Vagina (tissue), 2 donors: ENCODE measurements around the gene VSIG8. TPM values are rescaled to one million over a fixed set of nuclear protein-coding genes. Genes with fewer than 3 reads are reported as not detected.

Source experiments
- DNase-seq, 2 donors: peaks; one replicate each; pipeline ENCODE4 v3.0.0-alpha.2; 2017; ENCODE audit errors: extremely low spot score in 2 of 2
- H3K27ac ChIP-seq: fragments of 200-600 bp; sonication (generic); one replicate; pipeline ENCODE4 v1.5.1; 2019
- H3K27me3 ChIP-seq: fragments of 200-600 bp; sonication (generic); one replicate; pipeline ENCODE4 v1.5.1; 2019
- H3K36me3 ChIP-seq, 2 donors: fragments of 200-600 bp; sonication (generic); one replicate each; pipeline ENCODE4 v1.5.1; 2017 to 2019
- H3K4me1 ChIP-seq: fragments of 200-600 bp; sonication (generic); one replicate; pipeline ENCODE4 v1.5.1; 2019
- H3K4me3 ChIP-seq, 2 donors: fragments of 200-600 bp; sonication (generic); 1 replicate in 1 of 2; 2 replicates in 1 of 2; pipeline ENCODE4 v1.5.1; 2016 to 2019
- H3K9me3 ChIP-seq: fragments of 200-600 bp; sonication (generic); one replicate; pipeline ENCODE4 v1.5.1; 2019
- CTCF ChIP-seq, 3 experiments: fragments of 450-650 bp in 2 of 3; fragments of 200-600 bp in 1 of 3; sonication (generic) in 1 of 3; IDR thresholded peaks; one replicate each; pipeline ENCODE4 v1.5.1; 2017 to 2019; ENCODE audit warnings: antibody characterized with exemption in 3 of 3, mild to moderate bottlenecking in 2 of 3, moderate library complexity in 2 of 3
- POLR2A ChIP-seq, 2 donors: fragments of 450-650 bp; IDR thresholded peaks; one replicate each; pipeline ENCODE4 v1.6.1; 2017; ENCODE audit warnings: antibody characterized with exemption in 2 of 2, mild to moderate bottlenecking in 2 of 2, moderate library complexity in 2 of 2
- POLR2AphosphoS5 ChIP-seq, 2 donors: sonication (generic); formaldehyde crosslinking; IDR thresholded peaks; one replicate each; pipeline ENCODE4 v1.9.0; 2017; ENCODE audit warnings: antibody characterized with exemption in 2 of 2, mild to moderate bottlenecking in 2 of 2, low read depth in 1 of 2; ENCODE audit not compliant: insufficient read depth in 1 of 2
- intact Hi-C: fragments of 100-400 bp; cut with DNase I; formaldehyde crosslinking; loops from one replicate; pipeline ENCODE4 v1.15.1; 2023
- total RNA-seq: library from RNA; depleted of rRNA; stranded (reverse); fragments of >200 nt; gene quantifications from one replicate; pipeline ENCODE4 v1.2.3, GENCODE V29; 2016

The VSIG8 gene
- total RNA-seq, 1 donor from 2014 or later = not detected

GRCh38 chr1:159831412-159832141, 30.9 kb downstream of the VSIG8 start:
- Histone ChIP-seq H3K4me1 (no peaks in the 10 kb centered on the region), H3K27ac (no peak overlapping the region), H3K36me3 (no peaks in the 10 kb centered on the region), H3K27me3 (no peaks in the 10 kb centered on the region), H3K4me3 (no peak overlapping the region), H3K9me3 (no peaks in the 10 kb centered on the region)
- no peak for DNase-seq
- intact Hi-C loops = no loop called here
- no peak for TF ChIP-seq CTCF (IDR thresholded peaks at IDR 0.05)
- no peak for TF ChIP-seq POLR2AphosphoS5 (IDR thresholded peaks at IDR 0.05; ENCODE audit: insufficient read depth in 1 of 2, low read depth in 1 of 2)
- TF ChIP-seq POLR2A (IDR thresholded peaks at IDR 0.05) = no peak

GRCh38 chr1:159830722-159831121, 31.7 kb downstream of the VSIG8 start:
- no peaks in the 10 kb centered on the region for H3K36me3 ChIP-seq
- H3K9me3 ChIP-seq = no peaks in the 10 kb centered on the region
- intact Hi-C loops = no loop called here
- no peaks in the 10 kb centered on the region for H3K4me1 ChIP-seq
- H3K4me3 ChIP-seq = no peak overlapping the region
- no peak for TF ChIP-seq CTCF (IDR thresholded peaks at IDR 0.05)
- TF ChIP-seq POLR2A (IDR thresholded peaks at IDR 0.05) = no peak
- no peak for TF ChIP-seq POLR2AphosphoS5 (IDR thresholded peaks at IDR 0.05; ENCODE audit: insufficient read depth in 1 of 2, low read depth in 1 of 2)
- H3K27ac ChIP-seq = no peak overlapping the region
- DNase-seq = no peak
- H3K27me3 ChIP-seq = no peaks in the 10 kb centered on the region

DNA sequence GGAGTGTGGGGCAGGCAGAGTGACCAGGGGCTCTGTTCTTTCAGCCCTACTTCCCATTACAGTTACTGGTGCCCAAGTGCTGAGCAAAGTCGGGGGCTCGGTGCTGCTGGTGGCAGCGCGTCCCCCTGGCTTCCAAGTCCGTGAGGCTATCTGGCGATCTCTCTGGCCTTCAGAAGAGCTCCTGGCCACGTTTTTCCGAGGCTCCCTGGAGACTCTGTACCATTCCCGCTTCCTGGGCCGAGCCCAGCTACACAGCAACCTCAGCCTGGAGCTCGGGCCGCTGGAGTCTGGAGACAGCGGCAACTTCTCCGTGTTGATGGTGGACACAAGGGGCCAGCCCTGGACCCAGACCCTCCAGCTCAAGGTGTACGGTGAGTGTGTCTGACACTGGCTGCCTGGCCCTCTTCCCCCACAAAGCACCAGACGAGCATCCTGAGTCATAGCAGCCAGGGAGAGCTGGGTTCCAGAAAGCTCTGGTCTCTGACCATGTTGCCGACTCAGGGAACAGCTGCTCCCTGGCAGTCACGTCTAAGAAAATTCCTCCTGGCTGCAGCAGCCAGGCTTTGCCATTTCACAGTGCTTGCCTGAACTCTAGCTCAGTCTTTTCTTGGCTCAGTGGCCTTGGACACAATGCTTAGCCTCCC, 32.5 kb downstream of the VSIG8 start:
- DNase-seq = no peak
- intact Hi-C loops = no loop called here

GRCh38 chr1:159829273-159829634, 33.2 kb downstream of the VSIG8 start:
- Histone ChIP-seq H3K4me1 (no peaks in the 10 kb centered on the region), H3K9me3 (no peaks in the 10 kb centered on the region), H3K27ac (no peak overlapping the region), H3K27me3 (no peaks in the 10 kb centered on the region), H3K4me3 (no peak overlapping the region), H3K36me3 (no peaks in the 10 kb centered on the region)
- no peak for DNase-seq
- intact Hi-C loops = no loop called here
- TF ChIP-seq CTCF (IDR thresholded peaks at IDR 0.05) = no peak
- no peak for TF ChIP-seq POLR2AphosphoS5 (IDR thresholded peaks at IDR 0.05; ENCODE audit: insufficient read depth in 1 of 2, low read depth in 1 of 2)
- no peak for TF ChIP-seq POLR2A (IDR thresholded peaks at IDR 0.05)

More for the DNA sequence above, 32.5 kb downstream of the VSIG8 start:
- Histone ChIP-seq H3K27me3 (no peaks in the 10 kb centered on the region), H3K9me3 (no peaks in the 10 kb centered on the region), H3K27ac (no peak overlapping the region), H3K4me1 (no peaks in the 10 kb centered on the region), H3K4me3 (no peak overlapping the region), H3K36me3 (no peaks in the 10 kb centered on the region)
- TF ChIP-seq CTCF (IDR thresholded peaks at IDR 0.05) (no peak), POLR2AphosphoS5 (IDR thresholded peaks at IDR 0.05; ENCODE audit: insufficient read depth in 1 of 2, low read depth in 1 of 2) (no peak), POLR2A (IDR thresholded peaks at IDR 0.05) (no peak)
